ENCODE results near the gene PPP1R26.
A peak's percentile ranks its signal among the peaks of the same experiment; 100 is the strongest.

The PPP1R26 gene

GRCh38 chr9:135504262-135505243 lies 25.0 kb downstream of the PPP1R26 start:
- no peak overlapping the region for H3K4me3 ChIP-seq
- H3K9me3 ChIP-seq: peaks cover 0 to 10% (median 4%) of the 10 kb centered on the region in 3 donors
- H3K27ac ChIP-seq: no peak overlapping the region
- H3K36me3 ChIP-seq: peaks cover 13 to 40% (median 32%) of the 10 kb centered on the region in 3 donors
- DNase-seq: peak; percentile 55 to 69
- intact Hi-C loops (cut with DNase I; ENCODE audit: low total_unique reads): no loop called here
- TF ChIP-seq CTCF (IDR thresholded peaks at IDR 0.05): peak; percentile 55 to 66
- no peaks in the 10 kb centered on the region for H3K27me3 ChIP-seq
- H3K4me1 ChIP-seq: peaks cover 3 to 27% (median 15%) of the 10 kb centered on the region in 4 donors

- DNase-seq: peak in 1 of 2 donors; percentile 63
- Histone ChIP-seq H3K9me3 (peaks cover 0 to 10% (median 4%) of the 10 kb centered on the region in 3 donors), H3K27me3 (no peaks in the 10 kb centered on the region), H3K27ac (no peak overlapping the region), H3K4me1 (peaks cover 3 to 20% (median 15%) of the 10 kb centered on the region in 4 donors), H3K36me3 (peaks cover 13 to 40% (median 32%) of the 10 kb centered on the region in 3 donors), H3K4me3 (no peak overlapping the region)
- TF ChIP-seq CTCF (IDR thresholded peaks at IDR 0.05): no peak
- intact Hi-C loops (cut with DNase I; ENCODE audit: low total_unique reads): no loop called here
Measured at GRCh38 chr9:135505406-135506187, 26.0 kb downstream of the PPP1R26 start.

GRCh38 chr9:135506327-135507103 lies 26.9 kb downstream of the PPP1R26 start:
- peaks cover 0 to 16% (median 10%) of the 10 kb centered on the region in 4 donors for H3K4me1 ChIP-seq
- no peak overlapping the region for H3K27ac ChIP-seq
- H3K36me3 ChIP-seq: peaks cover 13 to 40% (median 32%) of the 10 kb centered on the region in 3 donors
- DNase-seq: peak in 1 of 2 donors; percentile 53
- TF ChIP-seq CTCF (IDR thresholded peaks at IDR 0.05): no peak
- no peak overlapping the region for H3K4me3 ChIP-seq
- intact Hi-C loops (cut with DNase I; ENCODE audit: low total_unique reads): no loop called here
- H3K27me3 ChIP-seq: no peaks in the 10 kb centered on the region
- peaks cover 0 to 10% (median 4%) of the 10 kb centered on the region in 3 donors for H3K9me3 ChIP-seq

- DNase-seq: peak in 1 of 2 donors; percentile 52
- peaks cover 0 to 8% (median 2%) of the 10 kb centered on the region in 4 donors for H3K4me1 ChIP-seq
Measured at GRCh38 chr9:135507104-135508035, 27.8 kb downstream of the PPP1R26 start.

More at GRCh38 chr9:135507104-135508035, 27.8 kb downstream of the PPP1R26 start:
- H3K27ac ChIP-seq: no peak overlapping the region
- TF ChIP-seq CTCF (IDR thresholded peaks at IDR 0.05): no peak
- peaks cover 13 to 32% (median 28%) of the 10 kb centered on the region in 3 donors for H3K36me3 ChIP-seq
- H3K9me3 ChIP-seq: peaks cover 0 to 10% (median 4%) of the 10 kb centered on the region in 3 donors
- H3K27me3 ChIP-seq: no peaks in the 10 kb centered on the region
- intact Hi-C loops (cut with DNase I; ENCODE audit: low total_unique reads): no loop called here
- H3K4me3 ChIP-seq: no peak overlapping the region
